HG03025 (cell line): ENCODE measurements around the gene FOS.
"Not testable (repeated sequence)": the region's sequence is repeated elsewhere in the genome, so short reads cannot be mapped to it uniquely, and the experiment has no call there.

ENCODE experiments used
- ATAC-seq: cut with Tn5 transposase; IDR thresholded peaks from one replicate; pipeline ENCODE4 v1.9.1; 2021; ENCODE audit warnings: mild to moderate bottlenecking, moderate library complexity; ENCODE audit not compliant: unreplicated experiment, low FRiP score

Gene FOS

DNA sequence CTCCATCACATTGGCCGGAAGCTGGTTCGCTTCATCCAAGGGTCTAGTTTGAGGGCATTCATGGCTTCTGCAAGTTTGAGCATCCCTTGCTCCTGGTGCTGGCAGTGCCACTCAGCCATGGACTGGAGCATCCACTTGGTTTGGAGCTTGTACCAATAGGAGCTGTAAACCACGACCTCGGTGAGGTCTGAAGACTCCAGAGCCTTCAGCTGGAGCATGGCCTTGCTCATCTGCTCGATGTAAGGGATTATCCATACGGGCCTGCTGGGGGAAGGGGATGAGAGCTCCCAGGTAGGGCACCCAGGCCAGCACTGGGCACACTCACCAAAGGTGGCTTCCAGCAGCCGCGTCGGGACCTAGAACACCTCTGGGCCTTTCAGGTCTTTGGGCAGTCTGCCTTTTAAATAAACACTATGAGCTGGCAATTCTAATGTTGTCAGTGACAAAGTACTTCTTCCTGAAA is 13.5 kb downstream of the FOS start:
- no peak for ATAC-seq

DNA sequence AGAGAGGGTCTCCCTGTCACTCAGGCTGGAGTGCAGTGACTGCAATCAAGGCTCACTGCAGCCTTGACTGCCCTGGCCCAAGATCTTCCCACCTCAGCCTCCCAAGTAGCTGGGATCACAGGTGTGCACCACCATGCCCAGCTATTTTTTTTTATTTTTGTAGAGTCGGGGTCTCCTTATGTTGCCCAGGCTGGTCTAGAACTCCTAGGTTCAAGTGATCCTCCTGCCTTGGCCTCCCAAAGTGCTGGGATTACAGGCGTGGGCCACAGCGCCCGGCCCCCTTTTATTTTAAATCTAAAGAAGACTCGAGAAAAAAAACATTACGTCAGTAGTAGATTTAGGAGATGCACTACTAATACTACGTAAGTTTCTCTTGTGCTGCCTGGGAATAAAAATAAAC is 14.3 kb downstream of the FOS start:
- no peak for ATAC-seq

DNA sequence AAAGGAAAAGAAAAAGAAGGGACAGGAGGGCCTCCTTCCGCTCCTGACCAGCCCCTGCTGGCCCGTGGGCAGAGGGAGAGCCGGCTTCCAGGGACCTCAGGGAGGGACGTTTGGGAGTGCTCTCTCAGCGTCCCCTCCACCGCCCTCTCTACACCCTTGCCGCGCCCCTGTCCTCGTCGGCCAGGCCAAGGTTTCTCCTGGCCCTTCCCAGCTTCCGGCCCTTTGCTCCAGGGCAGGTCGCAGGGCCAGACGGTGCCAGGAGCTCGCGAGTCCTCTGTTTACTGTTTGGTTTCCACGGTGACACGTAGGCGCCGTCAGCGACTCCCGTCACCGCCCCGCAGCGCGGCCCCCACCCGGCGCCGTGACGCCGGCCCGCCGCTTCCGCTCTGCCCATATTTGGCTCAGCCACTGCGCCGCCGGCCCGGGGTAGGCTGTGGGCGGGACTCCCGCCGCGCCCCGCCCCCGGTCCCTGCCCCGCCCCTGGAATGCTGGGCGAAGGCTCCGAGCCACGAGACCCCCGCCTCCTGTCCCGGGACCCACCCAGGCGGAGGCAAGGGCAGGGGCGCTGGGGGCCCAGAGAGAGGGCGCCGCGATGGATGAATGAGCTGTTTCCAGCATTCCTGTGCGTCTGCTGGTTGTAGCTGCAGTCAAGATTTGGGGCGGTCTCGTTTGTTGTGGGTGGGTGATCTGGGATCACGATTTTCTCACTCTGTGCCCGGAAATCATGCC is 15.5 kb downstream of the FOS start:
- peak; percentile 83 for ATAC-seq

DNA sequence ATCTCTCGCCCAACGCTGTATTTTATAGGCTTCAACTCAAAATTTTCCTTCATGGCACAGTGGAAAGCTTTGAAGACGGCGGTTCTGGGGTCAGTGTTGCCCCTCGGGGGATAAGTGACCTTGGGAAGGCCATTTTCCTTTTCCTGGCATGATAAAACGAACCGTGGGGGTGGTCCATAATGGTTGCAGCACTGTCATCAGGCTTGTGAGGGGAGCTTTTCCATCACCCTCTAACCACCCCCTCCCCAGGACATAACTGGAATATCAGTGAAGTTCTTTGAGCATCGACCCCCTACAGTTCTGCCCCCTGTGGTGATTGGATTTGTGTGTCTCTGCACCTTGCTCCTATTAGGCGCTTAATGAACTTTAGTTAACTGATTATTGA is 16.0 kb downstream of the FOS start:
- no peak for ATAC-seq

DNA sequence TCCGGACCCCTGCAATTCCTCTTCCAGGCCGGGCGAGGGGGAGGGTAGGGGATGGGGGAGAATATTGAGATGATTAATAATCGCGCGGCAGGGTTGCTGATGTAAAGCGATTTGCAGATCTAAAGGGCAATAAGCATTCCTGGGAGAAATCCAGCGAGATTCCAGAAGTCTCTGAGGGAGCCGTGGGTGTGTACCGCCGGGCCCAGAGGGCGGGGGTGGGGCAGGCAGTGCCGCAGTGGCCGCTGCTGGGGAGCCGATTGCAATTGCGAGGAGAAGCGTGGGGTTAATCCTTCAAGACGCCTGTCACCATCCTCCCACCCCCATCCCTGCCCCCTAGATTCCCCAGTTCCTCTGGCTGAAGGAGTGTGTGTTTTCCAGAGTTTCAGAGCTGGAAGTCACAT is 16.4 kb downstream of the FOS start:
- no peak for ATAC-seq

DNA sequence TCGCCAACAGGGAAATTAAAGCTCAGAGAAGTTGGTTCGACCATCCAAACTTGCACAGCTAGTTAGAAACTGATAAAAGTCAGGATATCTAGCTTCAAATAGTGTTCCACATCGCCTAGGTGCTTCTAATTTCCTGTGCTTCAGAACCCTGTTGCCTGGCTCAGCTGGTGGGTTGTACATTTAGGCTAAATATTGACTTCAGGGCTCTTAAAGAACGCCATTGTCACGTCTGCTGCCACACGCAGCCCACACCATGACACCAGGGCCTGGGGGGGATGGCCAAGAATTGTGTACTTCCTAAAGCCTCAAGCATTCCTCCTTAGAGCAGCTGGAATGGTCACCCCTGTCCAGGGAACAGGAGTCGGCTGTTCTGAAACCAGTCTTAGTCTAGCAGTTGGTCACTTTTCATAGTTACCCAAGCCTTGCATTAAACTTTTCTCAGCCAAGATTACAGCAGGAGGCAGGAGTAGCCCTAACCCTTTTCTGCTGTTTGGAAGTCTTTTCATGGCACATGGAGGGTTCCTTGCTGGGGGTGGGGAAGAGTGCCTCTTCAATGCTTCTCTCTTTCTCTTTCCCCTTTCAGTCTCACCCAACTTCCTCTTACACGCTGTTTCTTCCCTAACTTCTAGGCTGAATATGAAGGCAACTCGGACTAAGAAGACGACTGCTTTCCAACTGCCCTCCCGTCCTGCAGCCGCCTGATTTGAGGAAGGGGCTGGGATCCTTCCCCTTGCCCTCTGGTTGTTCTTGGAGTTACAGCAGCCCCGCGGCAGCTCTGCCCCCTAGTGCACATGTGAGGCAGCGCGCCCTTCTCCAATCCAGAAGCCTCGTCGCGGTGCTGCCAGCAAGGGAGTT is 17.1 kb downstream of the FOS start:
- no peak for ATAC-seq

DNA sequence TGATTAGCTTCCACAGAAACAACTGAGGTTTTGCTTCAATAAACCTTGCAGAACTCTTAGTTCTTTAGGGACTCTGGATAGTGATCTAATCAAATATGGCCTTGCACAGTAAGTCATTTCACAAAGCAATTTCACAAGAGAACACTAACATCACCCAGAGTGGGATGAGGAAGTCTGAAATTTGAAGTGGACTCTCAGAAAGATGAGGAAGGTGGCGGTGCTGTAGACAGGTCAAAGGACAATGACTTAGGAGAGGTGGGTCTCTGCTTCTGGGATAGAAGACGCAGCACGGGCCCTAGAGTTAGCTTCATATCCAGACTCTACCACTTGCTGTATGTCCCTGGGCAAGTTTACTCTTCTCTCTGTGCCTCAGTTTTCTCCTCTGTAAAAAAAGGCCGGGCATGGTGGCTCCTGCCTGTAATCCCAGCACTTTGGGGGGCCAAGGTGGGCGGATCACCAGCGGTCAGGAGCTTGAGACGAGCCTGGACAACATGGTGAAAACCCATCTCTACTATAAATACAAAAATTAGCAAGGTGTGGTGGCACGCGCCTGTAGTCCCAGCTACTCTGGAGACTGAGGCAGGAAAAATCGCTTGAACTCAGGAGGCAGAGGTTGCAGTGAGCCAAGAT is 18.9 kb downstream of the FOS start:
- ATAC-seq = no peak

DNA sequence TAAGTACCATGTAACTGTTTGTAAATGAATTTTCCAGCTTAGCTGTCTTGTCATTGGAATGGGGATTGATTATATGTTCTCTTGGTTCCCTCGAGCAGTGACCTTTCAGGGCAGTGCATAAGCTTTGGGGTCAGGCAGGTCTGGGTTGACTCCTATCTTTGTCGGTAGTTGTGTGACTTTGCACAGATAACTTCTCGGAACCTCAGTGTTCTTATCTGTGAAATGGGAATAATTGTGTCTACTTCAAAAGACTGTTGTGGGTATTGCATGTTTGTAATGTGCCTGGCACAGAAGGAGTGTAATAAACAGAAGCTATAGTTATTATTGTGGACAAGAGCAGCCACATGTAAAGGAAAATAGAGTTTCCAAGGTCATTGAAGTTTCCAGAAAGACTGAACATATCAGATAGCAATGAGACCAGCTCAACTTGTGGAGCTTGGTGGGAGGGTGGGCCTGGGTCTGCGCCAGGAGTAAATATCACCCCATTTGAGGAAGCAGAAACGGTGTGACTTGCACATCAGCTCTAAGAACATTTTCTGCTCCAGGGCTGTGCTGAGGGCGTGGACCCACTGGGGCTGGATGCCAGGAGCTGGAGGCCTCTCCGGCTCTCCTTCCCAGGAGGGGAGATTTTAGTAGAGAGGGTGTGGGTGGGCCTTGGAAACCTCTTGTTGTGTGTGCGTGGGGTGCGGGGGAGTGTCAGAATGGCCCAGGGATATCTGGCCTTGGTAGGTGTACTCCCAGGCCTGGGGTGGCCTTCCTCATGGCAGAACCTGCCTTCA is 19.7 kb downstream of the FOS start:
- no peak for ATAC-seq

DNA sequence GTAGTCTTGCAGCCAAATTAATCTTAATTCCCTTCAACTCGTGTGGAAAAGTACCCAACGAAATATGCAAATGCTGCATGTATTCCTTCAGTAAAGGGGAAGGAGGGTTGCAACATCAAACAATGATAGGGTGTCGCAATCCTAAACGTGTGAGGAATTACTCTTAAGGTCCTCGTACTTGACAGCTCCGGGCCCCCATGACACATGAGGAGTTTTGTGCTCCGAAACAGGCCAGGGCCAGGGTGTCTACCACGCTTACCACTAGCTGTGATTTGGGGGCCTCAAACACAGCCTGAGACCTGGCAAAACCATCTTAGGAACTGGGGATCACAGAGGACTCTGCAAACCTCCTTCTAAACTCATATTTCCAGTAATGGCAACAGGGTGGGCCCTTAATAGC is 20.4 kb downstream of the FOS start:
- ATAC-seq = no peak

DNA sequence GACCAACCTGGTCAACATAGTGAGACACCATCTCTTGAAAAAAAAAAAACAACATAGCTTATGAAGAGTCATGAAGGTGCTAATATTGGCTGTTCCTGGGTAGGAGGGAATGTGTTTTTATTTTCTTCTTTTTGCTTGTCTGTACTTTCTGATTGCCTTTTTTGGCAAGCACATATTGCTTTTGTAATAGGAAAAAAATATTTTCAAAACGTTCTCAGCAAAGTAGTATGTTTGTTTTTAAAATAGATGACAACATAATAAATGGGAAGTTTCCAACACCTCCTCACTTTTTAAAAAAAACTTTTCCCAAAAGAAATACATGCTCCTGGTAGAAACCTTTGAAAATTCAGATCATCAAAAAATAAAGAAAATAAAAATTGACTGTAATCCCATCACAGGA is 20.9 kb downstream of the FOS start:
- ATAC-seq = no peak

DNA sequence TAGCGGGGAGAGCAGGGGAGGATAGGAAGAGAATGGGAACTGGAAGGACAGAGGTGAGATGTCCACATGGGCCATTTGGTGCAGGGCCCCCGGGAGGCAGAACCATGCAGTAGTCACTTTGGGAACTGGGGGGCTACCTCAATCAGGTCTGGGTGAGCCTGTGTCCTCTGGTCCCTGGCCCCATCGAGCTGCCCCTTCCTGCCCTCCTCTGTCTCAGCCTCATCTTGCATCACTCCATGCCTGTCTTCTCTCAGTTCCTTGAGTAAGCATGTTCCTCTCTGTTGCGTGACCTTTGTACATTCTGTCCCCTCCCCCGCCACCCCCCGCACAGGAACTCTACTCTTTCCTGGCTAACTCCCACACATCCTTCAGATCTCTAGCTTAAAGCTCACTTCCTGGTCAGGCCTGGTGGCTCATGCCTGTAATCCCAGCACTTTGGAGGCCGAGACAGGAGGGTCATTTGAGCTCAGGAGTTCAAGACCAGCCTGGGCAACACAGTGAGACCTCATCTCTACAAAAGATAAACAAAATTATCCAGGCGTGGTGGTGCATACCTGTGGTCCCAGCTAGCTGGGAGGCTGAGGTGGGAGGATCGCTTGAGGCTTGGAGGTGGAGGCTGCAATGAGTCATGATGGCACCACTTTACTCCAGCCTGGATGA is 23.2 kb downstream of the FOS start:
- no peak for ATAC-seq

DNA sequence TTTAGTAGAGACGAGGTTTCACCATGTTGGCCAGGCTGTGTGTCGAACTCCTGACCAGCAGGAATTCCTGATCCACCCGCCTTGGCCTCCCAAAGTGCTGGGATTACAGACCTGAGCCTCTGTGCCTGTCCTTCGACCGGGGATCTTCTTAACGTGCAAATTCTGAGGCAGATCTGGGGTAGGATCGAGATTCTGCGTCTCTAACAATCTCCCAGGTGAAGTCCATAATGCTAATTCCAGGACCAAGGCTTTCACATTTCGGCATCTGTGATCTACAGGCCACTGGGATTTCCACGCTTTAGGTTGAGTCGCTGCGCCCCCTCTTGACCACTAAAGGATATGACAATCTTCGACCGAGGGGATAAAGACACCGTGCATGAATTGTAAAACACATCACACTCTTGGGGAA is 24.8 kb downstream of the FOS start:
- ATAC-seq = no peak

DNA sequence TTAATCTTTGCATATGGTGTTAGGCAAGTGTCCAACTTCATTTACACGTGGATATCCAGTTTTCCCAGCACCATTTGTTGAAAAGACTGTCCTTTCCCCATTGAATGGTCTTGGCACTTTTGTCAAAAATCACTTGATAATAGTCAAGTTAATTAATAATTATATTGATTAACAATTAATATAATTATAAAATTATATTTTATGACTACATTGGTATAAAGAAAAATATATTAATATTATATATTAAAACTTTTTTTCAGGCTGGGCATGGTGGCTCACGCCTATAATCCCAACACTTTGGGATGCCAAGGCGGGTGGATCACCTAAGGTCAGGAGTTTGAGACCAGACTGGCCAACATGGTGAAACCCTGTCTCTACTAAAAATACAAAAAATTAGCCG is 27.8 kb downstream of the FOS start:
- not testable (repeated sequence) for ATAC-seq

DNA sequence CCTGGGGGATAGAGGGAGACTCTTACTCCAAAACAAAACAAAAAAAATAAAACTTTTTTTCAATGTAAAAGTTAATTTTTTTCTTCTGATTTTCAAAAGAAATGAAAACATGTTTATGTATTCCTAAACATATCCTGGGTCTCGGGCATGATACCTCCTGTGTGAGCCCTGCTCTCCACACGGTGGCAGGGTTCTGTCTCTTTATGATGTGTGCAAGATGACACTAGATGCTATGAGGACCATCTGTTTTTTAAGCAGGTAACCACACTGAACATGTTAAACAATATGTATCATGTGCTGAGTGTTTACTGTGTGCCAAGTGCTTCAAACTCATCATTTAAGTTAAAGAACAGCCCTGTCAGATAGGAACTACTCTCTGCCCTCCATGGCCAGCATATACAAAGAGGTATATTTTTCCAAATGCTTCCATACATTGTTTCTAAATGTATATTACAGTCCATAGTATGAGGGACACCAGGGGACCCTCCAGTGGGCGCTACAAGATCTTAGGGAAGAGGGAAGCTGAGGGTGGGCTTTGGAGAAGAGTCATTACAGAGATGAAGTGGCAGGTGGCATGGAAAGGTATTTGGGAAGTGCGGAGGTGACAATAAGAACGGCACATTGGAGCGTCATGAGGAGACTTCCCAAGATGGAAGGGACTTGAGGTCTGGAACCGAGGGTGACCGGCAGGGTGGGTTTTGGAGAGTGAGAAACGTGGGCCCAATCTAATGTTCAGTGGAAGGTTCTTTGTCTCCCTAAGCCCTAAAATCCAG is 28.5 kb downstream of the FOS start:
- ATAC-seq = no peak

DNA sequence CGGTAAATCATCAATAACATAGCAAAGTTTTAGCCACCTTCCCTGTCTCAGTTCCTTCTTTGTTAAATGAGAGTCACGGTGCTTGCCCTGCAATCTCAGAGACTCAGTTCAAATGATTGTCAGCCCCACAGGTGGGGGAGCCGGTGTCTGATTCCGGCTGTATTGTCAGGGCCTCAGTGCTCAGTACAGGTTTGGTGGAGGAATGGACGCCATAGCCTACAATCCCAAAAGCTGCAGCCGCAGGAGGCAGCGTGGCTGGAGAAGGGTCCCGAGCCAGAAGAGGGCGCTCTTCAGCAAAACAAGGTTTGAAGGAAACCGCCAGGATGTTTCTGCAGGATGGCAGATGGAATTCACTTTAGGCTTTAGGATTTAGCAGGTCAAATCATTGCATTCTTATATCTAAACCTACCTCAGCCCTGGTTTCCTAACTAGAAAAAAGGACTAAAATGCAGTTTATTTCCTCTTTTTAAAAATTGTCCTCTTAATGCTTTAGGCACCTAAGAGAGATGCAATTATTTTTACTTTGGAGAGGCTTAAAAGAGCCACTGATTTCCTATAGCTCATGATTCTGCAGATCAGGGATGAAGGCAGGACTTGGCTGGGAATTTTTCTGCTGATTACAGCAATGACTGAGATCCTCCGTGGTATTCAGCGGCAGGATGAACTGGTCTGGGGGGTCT is 29.2 kb downstream of the FOS start:
- no peak for ATAC-seq

DNA sequence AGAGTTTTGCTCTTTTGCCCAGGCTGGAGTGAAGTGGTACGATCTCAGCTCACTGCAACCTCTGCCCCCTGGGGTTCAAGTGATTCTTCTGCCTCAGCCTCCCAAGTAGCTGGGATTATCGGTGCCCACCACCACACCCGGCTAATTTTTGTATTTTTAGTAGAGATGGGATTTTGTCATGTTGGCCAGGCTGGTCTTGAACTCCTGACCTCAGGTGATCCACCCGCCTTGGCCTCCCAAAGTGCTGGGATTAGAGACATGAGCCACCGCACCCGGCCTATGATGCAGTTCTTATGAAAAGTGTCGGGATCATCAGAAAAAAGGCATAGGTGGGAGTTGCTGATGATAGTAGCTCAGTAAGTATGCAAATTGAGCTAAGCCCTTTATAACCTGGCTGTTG is 30.4 kb downstream of the FOS start:
- ATAC-seq = not testable (repeated sequence)

DNA sequence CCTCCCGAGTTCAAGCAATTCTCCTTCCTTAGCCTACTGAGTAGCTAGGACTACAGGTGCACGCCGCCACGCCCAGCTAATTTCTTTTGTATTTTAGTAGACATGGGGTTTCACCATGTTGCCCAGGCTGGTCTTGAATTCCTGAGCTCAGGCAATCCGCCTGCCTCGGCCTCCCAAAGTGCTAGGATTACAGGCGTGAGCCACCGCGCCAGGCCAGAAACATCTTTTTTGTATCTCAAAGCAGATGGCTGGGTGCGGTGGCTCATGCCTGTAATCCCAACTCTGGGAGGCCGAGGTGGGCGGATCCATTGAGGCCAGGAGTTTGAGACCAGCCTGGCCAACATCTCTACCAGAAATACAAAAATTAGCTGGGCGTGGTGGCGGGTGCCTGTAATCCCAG is 30.9 kb downstream of the FOS start:
- ATAC-seq = not testable (repeated sequence)

DNA sequence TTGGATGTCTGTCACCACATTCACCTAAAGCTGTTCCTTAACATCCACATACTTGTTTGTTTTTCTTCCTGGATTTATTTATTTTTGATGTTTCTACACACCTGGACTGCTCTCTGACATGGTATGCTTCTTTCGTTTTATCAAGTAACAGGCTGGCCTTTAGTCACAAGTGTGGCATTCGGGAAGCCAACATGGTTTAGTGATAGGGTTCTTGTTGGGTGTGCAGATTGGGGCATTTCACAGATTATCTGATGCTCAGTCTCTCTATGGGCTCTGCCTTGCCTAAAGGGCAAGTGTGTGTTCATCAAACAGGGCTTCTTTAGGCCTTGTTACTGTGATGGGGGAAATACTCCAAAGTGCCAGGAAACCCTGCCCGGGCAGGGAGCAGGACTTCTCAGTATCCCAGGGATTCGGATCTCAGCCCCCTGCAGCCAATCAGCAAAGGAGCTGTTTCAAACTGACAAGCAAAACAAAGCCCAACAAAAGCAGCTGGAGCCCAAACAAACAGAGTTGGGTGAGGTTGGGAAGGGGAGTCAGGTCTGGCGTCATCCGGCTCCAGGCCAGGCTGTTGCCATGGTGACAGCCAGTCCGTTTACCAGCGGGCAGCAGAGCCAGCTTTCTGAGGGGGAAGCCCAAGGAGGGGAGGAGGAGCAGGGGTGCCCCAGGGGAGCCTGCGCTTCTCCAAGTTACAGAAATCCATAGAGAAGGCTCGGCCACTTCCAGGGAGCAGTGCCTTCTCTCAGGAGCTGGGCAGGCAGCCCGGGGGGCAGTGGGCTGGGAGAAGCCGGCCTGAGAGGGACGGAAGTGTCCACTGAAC is 31.9 kb downstream of the FOS start:
- ATAC-seq = no peak
